GM12878 (cell line): Measurements from ENCODE around the gene NAB1. TPM values are rescaled to one million over a fixed set of nuclear protein-coding genes. Genes with fewer than 3 reads are reported as not detected.

ENCODE experiments used
- ATAC-seq: fragments of 200-7000 bp; cut with Tn5 transposase; 3 replicates; pipeline ENCODE4 v1.9.1; 2020; ENCODE audit warnings: mild to moderate bottlenecking, moderate library complexity
- BruUV-seq: library from RNA; stranded (reverse); fragments of 400-500 nt; replicated peaks from 2 replicates; lab custom pipeline; 2021; lab: Mats Ljungman, UMichigan
- CTCF ChIA-PET: fragments of 300-600 bp; sonication (Branson Sonifier 250); formaldehyde crosslinking; extraction: SDS; loops from one replicate; lab custom pipeline; 2021; ENCODE audit warnings: inconsistent platforms; lab: Yijun Ruan, JAX
- POLR2A ChIA-PET: fragments of 350-600 bp; formaldehyde crosslinking; extraction: SDS; loops from one replicate; lab custom pipeline; 2021; ENCODE audit warnings: inconsistent platforms; lab: Charles Lee
- RAD21 ChIA-PET: fragments of 300-600 bp; sonication (Branson Sonifier 250); formaldehyde crosslinking; loops from one replicate; lab custom pipeline; 2023; ENCODE audit warnings: antibody characterized with exemption; ENCODE audit not compliant: unreplicated experiment; lab: Charles Lee
- SMC1A ChIA-PET: fragments of 300-600 bp; sonication (Branson Sonifier 250); formaldehyde crosslinking; loops from one replicate; lab custom pipeline; 2023; ENCODE audit not compliant: unreplicated experiment, uncharacterized antibody; lab: Charles Lee
- DNase-seq: peaks from one replicate; pipeline ENCODE4 v3.0.0-alpha.2; 2011; ENCODE audit warnings: low read depth, low spot score
- FAIRE-seq: peaks from 3 replicates; lab custom pipeline; 2011; peaks lifted over from hg19 to GRCh38; lab: Jason Lieb, UNC
- H2AFZ ChIP-seq: 2 replicates; pipeline ENCODE4 v1.6.0; 2011; ENCODE audit warnings: low read depth, low read length, control low read depth; ENCODE audit not compliant: control insufficient read depth
- H3K27ac ChIP-seq: 2 replicates; pipeline ENCODE4 v1.5.1; 2011; ENCODE audit warnings: control low read depth; ENCODE audit not compliant: control insufficient read depth, insufficient read depth
- H3K27me3 ChIP-seq, 2 experiments: replicated peaks in 1 of 2; 2 replicates each; pipeline versions ENCODE4 v1.6.0 to v1.6.1; 2011; ENCODE audit warnings: low read length in 1 of 2; ENCODE audit not compliant: control insufficient read depth in 2 of 2, insufficient read depth in 2 of 2
- H3K36me3 ChIP-seq, 2 experiments: 2 replicates each; pipeline ENCODE4 v1.5.1; 2011; ENCODE audit warnings: low read length in 1 of 2; ENCODE audit not compliant: control insufficient read depth in 2 of 2, insufficient read depth in 2 of 2
- H3K4me1 ChIP-seq: 2 replicates; pipeline ENCODE4 v1.6.1; 2011; ENCODE audit warnings: mild to moderate bottlenecking, low read length, moderate library complexity, mixed read lengths; ENCODE audit not compliant: control insufficient read depth, insufficient read depth
- H3K4me2 ChIP-seq: 2 replicates; pipeline ENCODE4 v1.6.0; 2011; ENCODE audit warnings: control low read depth; ENCODE audit not compliant: control insufficient read depth, insufficient read depth
- H3K4me3 ChIP-seq: fragments of 200-600 bp; sonication (generic); 2 replicates; pipeline ENCODE4 v1.5.1; 2016
- H3K79me2 ChIP-seq: 2 replicates; pipeline ENCODE4 v1.6.0; 2011; ENCODE audit warnings: low read length; ENCODE audit not compliant: control insufficient read depth, insufficient read depth
- H3K9ac ChIP-seq: 2 replicates; pipeline ENCODE4 v1.8.0; 2011; ENCODE audit warnings: low read length, control low read depth, mixed read lengths; ENCODE audit not compliant: control insufficient read depth, insufficient read depth
- H3K9me3 ChIP-seq: replicated peaks from 3 replicates; pipeline ENCODE4 v1.5.1; 2011; ENCODE audit warnings: mild to moderate bottlenecking, low read length; ENCODE audit not compliant: control insufficient read depth, insufficient read depth
- H4K20me1 ChIP-seq: 2 replicates; pipeline ENCODE4 v1.6.0; 2011; ENCODE audit not compliant: control insufficient read depth, insufficient read depth
- BRCA1 ChIP-seq: IDR thresholded peaks from 2 replicates; pipeline ENCODE4 v1.6.1; 2011; ENCODE audit warnings: low read depth, low read length, improper control_type of control experiment
- CHD1 ChIP-seq: IDR thresholded peaks from 2 replicates; pipeline ENCODE4 v1.6.1; 2012; ENCODE audit warnings: low read depth, low read length, improper control_type of control experiment
- EGR1 ChIP-seq, 2 experiments: IDR thresholded peaks; 1 replicate in 1 of 2; 2 replicates in 1 of 2; pipeline ENCODE4 v1.6.1; 2011 to 2012; ENCODE audit warnings: low read depth in 2 of 2, low read length in 2 of 2, borderline replicate concordance in 1 of 2, mild to moderate bottlenecking in 1 of 2, moderate library complexity in 1 of 2
- FOS ChIP-seq: IDR thresholded peaks from 3 replicates; pipeline ENCODE4 v1.6.1; 2011; ENCODE audit warnings: borderline replicate concordance; ENCODE audit not compliant: insufficient read length; ENCODE audit errors: extremely low read depth
- JUND ChIP-seq: IDR thresholded peaks from 2 replicates; pipeline ENCODE4 v1.6.1; 2012; ENCODE audit warnings: low read depth, mild to moderate bottlenecking, low read length, improper control_type of control experiment, moderate library complexity
- NFIC ChIP-seq: IDR thresholded peaks from 2 replicates; pipeline ENCODE4 v1.6.1; 2012; ENCODE audit warnings: low read depth, mild to moderate bottlenecking, inconsistent platforms, low read length, moderate library complexity
- NRF1 ChIP-seq: conservative IDR thresholded peaks from 2 replicates; pipeline ENCODE4 v1.6.1; 2011; ENCODE audit warnings: mild to moderate bottlenecking, low read depth, low read length, improper control_type of control experiment
- RCOR1 ChIP-seq: conservative IDR thresholded peaks from 2 replicates; pipeline ENCODE4 v1.6.1; 2012; ENCODE audit warnings: low read depth, low read length, improper control_type of control experiment
- RELA ChIP-seq: fragments of 450-650 bp; IDR thresholded peaks from 2 replicates; pipeline ENCODE4 v1.8.0; 2014; ENCODE audit warnings: borderline replicate concordance; ENCODE audit not compliant: partially characterized antibody
- SMAD5 ChIP-seq: IDR thresholded peaks from 2 replicates; pipeline ENCODE4 v1.6.1; 2016; ENCODE audit warnings: antibody characterized with exemption, low read depth
- SREBF2 ChIP-seq: IDR thresholded peaks from 2 replicates; pipeline ENCODE4 v1.6.1; 2012; ENCODE audit warnings: mild to moderate bottlenecking, low read length
- STAT1 ChIP-seq: fragments of 450-650 bp; conservative IDR thresholded peaks from 2 replicates; pipeline ENCODE4 v1.6.1; 2014; ENCODE audit warnings: antibody characterized with exemption, mild to moderate bottlenecking
- TARDBP ChIP-seq: IDR thresholded peaks from 2 replicates; pipeline ENCODE4 v1.6.1; 2016; ENCODE audit warnings: borderline replicate concordance
- YY1 ChIP-seq: IDR thresholded peaks from 2 replicates; pipeline ENCODE4 v1.6.1; 2011; ENCODE audit warnings: low read depth, mild to moderate bottlenecking, low read length
- ZNF274 ChIP-seq: IDR thresholded peaks from one replicate; pipeline ENCODE4 v1.8.0; 2011; ENCODE audit not compliant: insufficient read length, insufficient read depth
- WGBS: methylation state at CpG from one replicate; pipeline ENCODE4 v1.1.6; 2016; ENCODE audit warnings: low lambda C conversion rate; ENCODE audit not compliant: insufficient replicate concordance, insufficient coverage; ENCODE audit errors: missing lambda C conversion rate; 5-methylcytosine and 5-hydroxymethylcytosine counted together
- in situ Hi-C: fragments of 300-500 bp; cut with MboI; formaldehyde crosslinking; loops from 9 replicates; pipeline ENCODE4 v1.14.3; 2018; ENCODE audit warnings: mixed read lengths
- intact Hi-C: fragments of 100-400 bp; cut with micrococcal nuclease; formaldehyde crosslinking; loops from one replicate; pipeline ENCODE4 v1.14.2; 2022; ENCODE audit not compliant: unreplicated experiment
- polyA plus RNA-seq, 11 experiments: library from polyadenylated mRNA; depleted of rRNA in 4 of 11; unstranded in 6 of 11; stranded (reverse) in 5 of 11; fragments of >200 nt; fragmentation: Nextera tagmentation in 4 of 11; fragmentation: Illumina TruSeq in 1 of 11; extraction: Ambion mirVana in 4 of 11; extraction: Trizol in 1 of 11; gene quantifications; 1 replicate in 1 of 11; 2 replicates in 10 of 11; pipeline versions ENCODE4 v1.2.1 to v1.2.3, GENCODE V29; 2011 to 2016; ENCODE audit warnings: inconsistent platforms in 2 of 11, missing spikeins in 2 of 11, low read depth in 1 of 11
- total RNA-seq, 4 experiments: library from RNA; depleted of rRNA in 3 of 4; stranded (reverse); fragments of >200 nt in 3 of 4; fragmentation: Illumina TruSeq in 1 of 4; extraction: Trizol in 1 of 4; gene quantifications; 2 replicates each; pipeline versions ENCODE4 v1.2.1 to v1.2.3, GENCODE V29; 2013 to 2021
- TF ChIP-seq, protein P1 (sequence below): fragments of 450-650 bp; IDR thresholded peaks from 2 replicates; pipeline ENCODE4 v1.6.1; 2018; ENCODE audit warnings: borderline replicate concordance, mild to moderate bottlenecking; ENCODE audit not compliant: partially characterized antibody
- TF ChIP-seq, protein P2 (sequence below): fragments of 450-650 bp; IDR thresholded peaks from 2 replicates; pipeline ENCODE4 v1.6.1; 2017; ENCODE audit warnings: borderline replicate concordance

NAB1 gene
- total and polyA plus RNA-seq, 10 of the 15 experiments (the other 5 are each of a cell fraction or from before 2014, with no cell fraction given): 4.5 to 39.6 (median 23.0) TPM

DNA sequence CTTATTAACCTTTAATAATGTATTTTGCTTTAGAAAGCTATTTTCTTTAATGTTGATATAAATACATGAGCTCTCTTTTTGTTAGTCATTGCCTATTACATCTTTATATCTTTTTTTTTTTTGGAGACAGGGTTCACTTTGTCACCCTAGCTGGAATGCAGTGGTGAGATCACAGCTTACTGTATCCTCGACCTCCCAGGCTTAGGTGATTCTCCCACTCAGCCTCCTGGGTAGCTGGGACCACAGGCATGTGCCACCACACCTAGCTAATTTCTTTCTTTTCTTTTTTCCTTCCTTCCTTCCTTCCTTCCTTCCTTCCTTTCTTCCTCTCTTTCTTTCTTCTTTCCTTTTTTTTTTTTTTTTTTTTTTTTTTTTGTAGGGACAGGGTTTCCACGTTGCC lies 15.4 kb downstream of the NAB1 start:
- Histone ChIP-seq H3K9ac (no peak overlapping the region), H3K27me3 (no peaks in the 10 kb centered on the region), H3K4me2 (no peak overlapping the region), H3K4me1 (peaks cover 7% of the 10 kb centered on the region; the same call in 1 of the 2 replicates), H3K79me2 (peaks cover 45% of the 10 kb centered on the region), H3K36me3 (peaks cover 0 to 23% of the 10 kb centered on the region in 2 experiments; a peak in 2 of 4 replicates), H3K9me3 (peaks cover 8% of the 10 kb centered on the region; the same call in 2 of the 3 replicates), H2AFZ (no peak overlapping the region), H3K27ac (no peak overlapping the region), H4K20me1 (no peaks in the 10 kb centered on the region), H3K4me3 (no peak overlapping the region)
- ATAC-seq (no peak), FAIRE-seq (no peak), DNase-seq (no peak)
- ChIA-PET POLR2A (interaction anchor here (0.6 to 6.2 kb wide), 7 partner anchors 8 to 134 kb away, joined by 3 to 65 read pairs (median 6); no protein-coding TSS in a partner anchor), RAD21 (interaction anchor here (0.8 to 6.7 kb wide), 6 partner anchors 10 to 133 kb away, joined by 3 to 91 read pairs (median 16); no protein-coding TSS in a partner anchor), CTCF (interaction anchor here (0.8 to 8.6 kb wide), 5 partner anchors 9 to 29 kb away, joined by 3 to 78 read pairs (median 19); no protein-coding TSS in a partner anchor), SMC1A (interaction anchor here (0.6 to 10.1 kb wide), 13 partner anchors 11 to 231 kb away, joined by 3 to 206 read pairs (median 4); no protein-coding TSS in a partner anchor)
- 89% methylated on average over 2 of the region's 2 CpGs for WGBS
- intact Hi-C loops: no loop called here
- TF ChIP-seq RELA: no peak
- no peak for TF ChIP-seq EGR1 (IDR thresholded peaks at IDR 0.05; ENCODE audit: borderline replicate concordance in 1 of 2, low read depth in 2 of 2, low read length in 2 of 2)
- TF ChIP-seq FOS: no peak
- no peak for TF ChIP-seq NFIC
- TF ChIP-seq JUND: no peak
- TF ChIP-seq STAT1: no peak
- no peak for TF ChIP-seq TARDBP
- no peak for TF ChIP-seq SREBF2
- no peak for TF ChIP-seq RCOR1
- no peak for TF ChIP-seq CHD1
- TF ChIP-seq SMAD5: no peak
- TF ChIP-seq NRF1: no peak
- TF ChIP-seq ZNF274: no peak
- no peak for TF ChIP-seq YY1
- TF ChIP-seq, protein P1, sequence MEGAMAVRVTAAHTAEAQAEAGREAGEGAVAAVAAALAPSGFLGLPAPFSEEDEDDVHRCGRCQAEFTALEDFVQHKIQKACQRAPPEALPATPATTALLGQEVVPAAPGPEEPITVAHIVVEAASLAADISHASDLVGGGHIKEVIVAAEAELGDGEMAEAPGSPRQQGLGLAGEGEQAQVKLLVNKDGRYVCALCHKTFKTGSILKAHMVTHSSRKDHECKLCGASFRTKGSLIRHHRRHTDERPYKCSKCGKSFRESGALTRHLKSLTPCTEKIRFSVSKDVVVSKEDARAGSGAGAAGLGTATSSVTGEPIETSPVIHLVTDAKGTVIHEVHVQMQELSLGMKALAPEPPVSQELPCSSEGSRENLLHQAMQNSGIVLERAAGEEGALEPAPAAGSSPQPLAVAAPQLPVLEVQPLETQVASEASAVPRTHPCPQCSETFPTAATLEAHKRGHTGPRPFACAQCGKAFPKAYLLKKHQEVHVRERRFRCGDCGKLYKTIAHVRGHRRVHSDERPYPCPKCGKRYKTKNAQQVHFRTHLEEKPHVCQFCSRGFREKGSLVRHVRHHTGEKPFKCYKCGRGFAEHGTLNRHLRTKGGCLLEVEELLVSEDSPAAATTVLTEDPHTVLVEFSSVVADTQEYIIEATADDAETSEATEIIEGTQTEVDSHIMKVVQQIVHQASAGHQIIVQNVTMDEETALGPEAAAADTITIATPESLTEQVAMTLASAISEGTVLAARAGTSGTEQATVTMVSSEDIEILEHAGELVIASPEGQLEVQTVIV: no peak
- TF ChIP-seq, protein P2, sequence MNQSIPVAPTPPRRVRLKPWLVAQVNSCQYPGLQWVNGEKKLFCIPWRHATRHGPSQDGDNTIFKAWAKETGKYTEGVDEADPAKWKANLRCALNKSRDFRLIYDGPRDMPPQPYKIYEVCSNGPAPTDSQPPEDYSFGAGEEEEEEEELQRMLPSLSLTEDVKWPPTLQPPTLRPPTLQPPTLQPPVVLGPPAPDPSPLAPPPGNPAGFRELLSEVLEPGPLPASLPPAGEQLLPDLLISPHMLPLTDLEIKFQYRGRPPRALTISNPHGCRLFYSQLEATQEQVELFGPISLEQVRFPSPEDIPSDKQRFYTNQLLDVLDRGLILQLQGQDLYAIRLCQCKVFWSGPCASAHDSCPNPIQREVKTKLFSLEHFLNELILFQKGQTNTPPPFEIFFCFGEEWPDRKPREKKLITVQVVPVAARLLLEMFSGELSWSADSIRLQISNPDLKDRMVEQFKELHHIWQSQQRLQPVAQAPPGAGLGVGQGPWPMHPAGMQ: no peak
- no peak for TF ChIP-seq BRCA1
- no TSS peak for BruUV-seq
- in situ Hi-C loops: no loop called here
